IPS-11a (cell line): ENCODE measurements around the gene G2E3.
A peak's percentile ranks its signal among the peaks of the same experiment; 100 is the strongest.
"Not testable (repeated sequence)": the region's sequence is repeated elsewhere in the genome, so short reads cannot be mapped to it uniquely, and the experiment has no call there.

Experiments
- H3K4me3 ChIP-seq: one replicate; pipeline ENCODE4 v1.5.1; 2013; ENCODE audit warnings: low read depth, low read length, control low read depth

G2E3 gene

GRCh38 chr14:30559638-30560091 lies 707 bp downstream of the G2E3 start:
- H3K4me3 ChIP-seq: peak overlapping the region; percentile 98

DNA sequence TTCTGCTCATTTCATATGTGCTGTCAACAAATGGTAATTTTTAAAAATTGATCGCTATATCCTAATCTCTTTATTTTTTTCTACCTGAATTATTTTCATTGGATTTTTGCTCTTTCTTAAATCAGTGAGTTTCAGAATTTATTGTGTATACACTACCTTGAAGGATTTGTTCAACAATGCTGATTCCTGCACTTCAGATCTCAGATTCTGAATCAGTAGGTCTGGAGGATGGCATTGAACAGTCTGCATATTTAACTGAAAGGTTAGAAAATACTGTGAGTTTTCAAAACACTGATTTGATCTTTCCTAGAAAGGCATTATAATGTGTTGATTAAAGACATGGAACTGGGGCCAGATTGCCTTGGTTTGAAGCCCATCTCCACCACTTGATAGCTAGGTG lies 1.6 kb downstream of the G2E3 start:
- H3K4me3 ChIP-seq: peak overlapping the region; percentile 98

- H3K4me3 ChIP-seq: no peak overlapping the region
Observed at GRCh38 chr14:30564235-30564867, 5.4 kb downstream of the G2E3 start.

- H3K4me3 ChIP-seq: no peak overlapping the region
Observed at GRCh38 chr14:30564868-30565248, 5.9 kb downstream of the G2E3 start.

DNA sequence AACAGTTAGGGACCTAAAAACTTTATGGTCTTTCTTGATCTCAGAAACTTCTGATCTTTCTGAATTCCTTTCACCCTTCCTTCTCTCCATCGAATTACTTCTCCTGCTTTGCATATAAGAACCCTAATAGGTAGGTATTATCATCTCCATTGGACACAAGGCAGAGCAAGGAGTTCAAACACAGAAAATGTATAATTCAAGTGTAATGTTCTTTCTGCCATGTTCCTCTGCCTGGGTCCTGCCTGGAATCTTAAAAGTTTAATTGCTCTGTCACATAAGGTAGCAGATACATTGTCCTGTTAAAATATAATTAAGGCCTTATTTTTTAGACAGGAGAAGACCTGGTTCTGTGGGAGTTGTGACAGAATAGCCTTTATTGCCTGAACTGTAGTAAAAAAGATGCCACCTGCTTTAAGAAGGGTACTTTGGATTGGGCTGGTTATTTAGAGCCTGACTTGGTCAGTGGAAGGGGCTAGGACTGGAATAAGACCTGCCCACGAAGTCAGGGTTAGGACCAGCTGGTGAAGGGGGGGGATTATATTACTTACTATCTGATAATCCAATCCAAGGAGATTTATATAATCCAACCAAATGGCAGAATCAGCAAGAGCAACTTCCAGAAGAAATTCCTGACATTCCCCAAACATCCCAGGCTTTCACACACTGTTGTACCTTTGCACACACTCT lies 10.4 kb downstream of the G2E3 start:
- no peak overlapping the region for H3K4me3 ChIP-seq

DNA sequence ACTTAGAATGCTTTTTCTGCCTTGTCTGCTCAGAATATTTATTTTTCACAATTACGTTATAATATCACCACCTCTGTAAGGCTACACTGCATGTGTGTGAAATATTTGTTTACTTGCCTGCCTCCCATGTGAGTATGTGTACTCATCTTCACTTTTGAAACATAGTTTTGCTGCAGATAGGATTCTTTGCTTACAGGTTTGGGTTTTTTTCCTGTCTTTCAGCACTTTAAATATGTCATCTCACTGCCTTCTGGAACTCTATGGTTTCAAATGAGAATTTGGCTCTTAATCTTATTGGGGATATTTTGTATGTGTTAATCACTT lies 10.9 kb downstream of the G2E3 start:
- no peak overlapping the region for H3K4me3 ChIP-seq

DNA sequence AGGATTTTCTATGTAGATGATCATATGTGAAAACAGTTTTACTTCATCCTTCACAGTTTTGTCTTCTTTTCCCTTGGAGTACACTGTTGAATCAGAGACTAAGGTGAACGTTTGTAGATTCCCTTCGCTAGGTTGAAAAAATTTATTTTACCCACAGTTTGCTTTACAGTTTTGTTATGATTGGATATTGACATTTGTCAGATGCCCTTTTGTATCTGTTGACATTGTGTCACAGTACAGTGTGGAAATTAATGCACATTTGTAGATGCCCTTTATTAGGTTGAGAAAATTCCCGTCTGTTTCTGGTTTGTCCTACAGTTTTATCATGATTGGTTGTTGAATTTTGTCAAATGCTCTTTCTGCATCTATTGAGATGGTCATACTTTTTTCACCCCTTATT lies 13.3 kb downstream of the G2E3 start:
- H3K4me3 ChIP-seq: no peak overlapping the region

DNA sequence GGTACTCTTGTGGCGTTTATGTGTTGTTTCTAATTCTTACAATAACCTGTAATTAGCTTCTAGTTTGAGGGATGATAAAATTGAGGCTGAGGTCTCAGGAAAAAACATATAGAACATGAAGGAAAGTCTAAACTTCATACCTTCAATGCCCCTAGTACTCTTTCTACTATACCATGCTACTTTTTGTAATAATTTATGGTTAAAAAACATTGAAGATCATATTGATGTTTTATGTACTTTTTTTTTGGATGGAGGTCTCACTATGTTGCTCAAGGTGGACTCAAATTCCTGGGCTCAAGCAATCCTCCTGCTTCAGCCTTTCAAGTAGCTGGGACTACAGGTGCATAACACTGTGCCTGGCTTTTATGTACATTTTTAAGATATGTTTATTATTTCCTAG lies 13.8 kb downstream of the G2E3 start:
- H3K4me3 ChIP-seq: no peak overlapping the region

GRCh38 chr14:30573226-30573814 lies 14.4 kb downstream of the G2E3 start:
- no peak overlapping the region for H3K4me3 ChIP-seq

- H3K4me3 ChIP-seq: no peak overlapping the region
Observed at GRCh38 chr14:30573966-30574365, 15.0 kb downstream of the G2E3 start.

DNA sequence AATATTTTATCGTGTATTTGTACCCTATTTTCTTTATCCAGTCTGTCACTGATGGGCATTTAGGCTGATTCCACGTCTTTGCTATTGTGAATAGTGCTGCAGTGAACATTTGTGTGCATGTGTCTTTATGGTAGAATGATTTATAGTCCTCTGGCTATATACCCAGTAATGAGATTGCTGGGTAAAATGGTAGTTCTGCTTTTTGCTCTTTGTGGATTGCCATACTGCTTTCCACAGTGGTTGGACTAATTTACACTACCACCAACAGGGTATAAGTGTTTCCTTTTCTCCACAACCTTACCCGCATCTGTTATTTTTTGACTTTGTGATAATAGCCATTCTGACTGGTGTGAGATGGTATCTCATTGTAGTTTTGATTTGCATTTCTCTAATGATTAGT lies 15.8 kb downstream of the G2E3 start:
- not testable (repeated sequence) for H3K4me3 ChIP-seq

DNA sequence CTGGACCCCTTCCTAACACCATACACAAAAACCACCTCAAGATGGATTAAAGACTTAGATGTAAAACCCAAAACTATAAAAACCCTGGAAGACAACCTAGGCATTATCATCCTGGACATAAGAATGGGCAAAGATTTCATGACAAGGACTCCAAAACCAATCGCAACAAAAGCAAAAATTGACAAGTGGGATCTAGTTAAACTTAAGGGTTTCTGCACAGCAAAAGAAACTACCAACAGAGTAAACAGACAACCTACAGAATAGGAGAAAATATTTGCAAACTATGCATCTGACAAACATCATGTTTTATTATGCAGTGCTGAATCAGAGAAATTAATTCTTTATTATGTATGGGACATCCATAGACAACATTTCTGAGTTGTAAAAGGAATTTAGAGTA lies 17.4 kb downstream of the G2E3 start:
- not testable (repeated sequence) for H3K4me3 ChIP-seq

DNA sequence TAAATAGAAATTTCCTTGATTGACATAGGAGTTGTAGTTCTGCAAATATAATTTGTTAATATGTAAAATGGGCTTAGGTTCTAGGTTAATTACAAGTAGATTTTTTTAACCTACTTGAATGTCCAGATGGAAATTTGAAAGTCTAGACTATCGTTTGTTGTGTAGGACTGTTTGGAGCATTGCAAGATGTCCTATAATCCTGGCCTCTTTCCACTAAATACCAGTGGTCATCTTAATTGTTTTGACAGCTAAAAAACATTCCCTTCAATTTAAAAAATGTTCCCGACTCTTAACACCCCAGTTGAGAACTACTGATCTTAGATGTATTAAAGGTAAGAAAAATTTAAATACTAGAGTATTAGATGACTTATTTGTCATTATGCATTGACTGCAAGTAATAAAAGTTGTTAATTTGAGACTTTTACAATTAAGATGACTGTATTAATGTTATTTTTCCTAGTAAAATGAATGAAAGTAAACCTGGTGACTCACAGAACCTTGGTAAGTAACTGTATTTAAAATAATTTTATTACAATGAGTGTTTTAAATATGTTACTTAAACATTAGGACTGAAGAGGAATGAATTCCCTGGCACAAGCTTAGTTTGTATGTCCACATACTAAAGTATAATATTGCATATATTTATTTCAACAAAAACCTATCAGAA lies 21.8 kb downstream of the G2E3 start:
- no peak overlapping the region for H3K4me3 ChIP-seq

- no peak overlapping the region for H3K4me3 ChIP-seq
Observed at GRCh38 chr14:30581283-30581625, 22.3 kb downstream of the G2E3 start.

- no peak overlapping the region for H3K4me3 ChIP-seq
Observed at GRCh38 chr14:30582376-30582775, 23.4 kb downstream of the G2E3 start.

GRCh38 chr14:30584058-30584630 lies 25.2 kb downstream of the G2E3 start:
- no peak overlapping the region for H3K4me3 ChIP-seq

DNA sequence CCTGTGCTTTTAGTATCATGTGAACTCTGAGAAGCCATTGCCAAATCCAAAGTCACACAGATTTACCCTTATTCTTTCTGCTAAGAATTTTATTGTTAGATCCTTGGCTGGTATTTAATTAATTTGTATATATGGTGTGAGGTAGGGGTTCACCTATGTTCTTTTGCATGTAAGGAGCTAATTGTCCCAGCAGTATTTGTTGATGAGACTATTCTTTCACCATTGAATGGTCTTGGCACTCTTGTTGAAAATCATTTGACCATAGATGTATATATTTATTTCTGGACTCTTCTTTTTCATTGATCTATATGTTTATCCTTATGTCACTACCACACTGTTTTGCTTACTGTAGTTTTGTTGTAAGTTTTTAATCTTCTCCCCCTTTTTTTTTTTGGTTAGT lies 26.2 kb downstream of the G2E3 start:
- no peak overlapping the region for H3K4me3 ChIP-seq

DNA sequence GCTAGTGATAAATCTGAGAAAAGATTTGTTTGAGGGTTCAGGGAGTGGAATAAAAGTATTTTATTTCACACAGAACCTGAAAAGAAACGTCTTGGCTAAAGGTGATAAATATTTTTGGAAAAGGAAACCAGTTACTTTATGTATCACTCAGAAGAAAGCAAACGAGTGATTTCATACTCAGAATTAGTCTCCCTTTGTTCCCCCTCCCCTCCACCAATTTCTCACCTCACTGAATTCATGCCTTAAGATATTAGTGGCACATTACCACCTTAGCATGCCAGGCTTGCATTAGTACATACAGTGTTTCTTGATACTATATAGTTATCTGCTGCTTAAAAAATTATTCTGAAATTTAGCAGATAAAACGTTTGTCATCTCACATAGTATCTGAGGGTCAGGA lies 28.2 kb downstream of the G2E3 start:
- no peak overlapping the region for H3K4me3 ChIP-seq

DNA sequence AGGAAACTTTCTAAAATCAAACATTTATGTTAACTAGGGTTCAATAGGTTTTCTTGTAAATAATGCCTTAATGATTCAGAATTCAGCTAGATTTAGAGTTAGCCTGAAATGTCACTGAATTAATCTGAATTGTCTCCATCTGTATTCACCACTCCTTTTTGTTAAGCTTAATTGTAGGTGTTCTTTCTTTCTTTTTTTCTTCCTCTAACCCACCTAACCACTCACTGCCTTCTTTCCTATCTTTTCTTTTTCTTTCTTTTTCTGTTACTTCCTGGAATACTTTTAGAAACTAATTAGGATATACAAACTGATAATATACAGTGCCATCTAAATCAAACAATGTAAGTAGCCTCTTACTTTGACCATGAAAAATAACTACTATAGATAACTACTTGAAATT lies 29.9 kb downstream of the G2E3 start:
- no peak overlapping the region for H3K4me3 ChIP-seq

GRCh38 chr14:30596935-30597334 lies 38.0 kb downstream of the G2E3 start:
- no peak overlapping the region for H3K4me3 ChIP-seq

- H3K4me3 ChIP-seq: no peak overlapping the region
Observed at GRCh38 chr14:30597504-30597903, 38.5 kb downstream of the G2E3 start.
